NCI-H82 (cell line): ENCODE measurements around the gene GPC2.
"Not testable (repeated sequence)": the region's sequence is repeated elsewhere in the genome, so short reads cannot be mapped to it uniquely, and the experiment has no call there.

Source experiments
- DNase-seq: peaks from one replicate; lab custom pipeline; 2025; lab: John Stamatoyannopoulos, UW

The GPC2 gene

GRCh38 chr7:100177045-100178001 lies at the start of gene GPC2, which contains the start of gene STAG3:
GPC2 (minus strand) TSS chr7:100177381; CDS start chr7:100177199, 182 bp downstream.
STAG3 (plus strand) TSS chr7:100177918; CDS start chr7:100180557, 2,639 bp downstream.
- peak; percentile 99 for DNase-seq

- not testable (repeated sequence) for DNase-seq
These were observed 47.7 kb upstream of the GPC2 start for GRCh38 chr7:100224891-100225290.

- not testable (repeated sequence) for DNase-seq
These were observed 46.3 kb upstream of the GPC2 start for GRCh38 chr7:100223376-100223927.

GRCh38 chr7:100222445-100223132 lies 45.4 kb upstream of the GPC2 start:
- no peak for DNase-seq

- no peak for DNase-seq
These were observed 44.7 kb upstream of the GPC2 start for GRCh38 chr7:100221767-100222444.

- DNase-seq, result no peak
These were observed 44.1 kb upstream of the GPC2 start for GRCh38 chr7:100221231-100221718.

- no peak for DNase-seq
These were observed 43.5 kb upstream of the GPC2 start for GRCh38 chr7:100220586-100221230.

GRCh38 chr7:100219801-100220585 lies 42.8 kb upstream of the GPC2 start, which contains the start of gene PVRIG:
PVRIG (plus strand) TSS chr7:100219949; CDS start chr7:100219971, 22 bp downstream.
- not testable (repeated sequence) for DNase-seq

GRCh38 chr7:100219271-100219737 lies 42.1 kb upstream of the GPC2 start:
- DNase-seq, result no peak

- DNase-seq, result peak; percentile 70
These were observed 40.8 kb upstream of the GPC2 start for GRCh38 chr7:100217934-100218333.

- no peak for DNase-seq
These were observed 38.7 kb upstream of the GPC2 start for GRCh38 chr7:100215895-100216294.

GRCh38 chr7:100214356-100214755 lies 37.2 kb upstream of the GPC2 start:
- DNase-seq, result not testable (repeated sequence)

- no peak for DNase-seq
These were observed 36.5 kb upstream of the GPC2 start for GRCh38 chr7:100213672-100214071.

GRCh38 chr7:100212631-100213286 lies 35.6 kb upstream of the GPC2 start:
- no peak for DNase-seq

- no peak for DNase-seq
These were observed 34.2 kb upstream of the GPC2 start for GRCh38 chr7:100211342-100211780.

- no peak for DNase-seq
These were observed 33.6 kb upstream of the GPC2 start for GRCh38 chr7:100210805-100211204.

- no peak for DNase-seq
These were observed 32.3 kb upstream of the GPC2 start for GRCh38 chr7:100209493-100209892.

- DNase-seq, result no peak
These were observed 31.8 kb upstream of the GPC2 start for GRCh38 chr7:100208911-100209408.

GRCh38 chr7:100204454-100204853 lies 27.3 kb upstream of the GPC2 start:
- no peak for DNase-seq
